Motor neuron (in vitro differentiated cells): ENCODE results near the gene SMIM7. TPM values are rescaled to one million over a fixed set of nuclear protein-coding genes. Genes with fewer than 3 reads are reported as not detected.
A peak's percentile ranks its signal among the peaks of the same experiment; 100 is the strongest.

Experiments
- ATAC-seq, 8 experiments: fragments of 200-7000 bp; cut with Tn5 transposase; replicated peaks in 6 of 8; 2 replicates each; pipeline ENCODE4 v1.8.0; 2021; ENCODE audit warnings: mild to moderate bottlenecking in 8 of 8, moderate library complexity in 8 of 8
- H3K27ac ChIP-seq, 2 donors: fragments of 250-450 bp; sonication (Bioruptor Pico); 2 replicates each; pipeline ENCODE4 v1.9.0; 2021; ENCODE audit warnings: antibody characterized with exemption in 2 of 2, mild to moderate bottlenecking in 2 of 2, moderate library complexity in 1 of 2
- H3K4me1 ChIP-seq, 2 donors: fragments of 250-450 bp; sonication (Bioruptor Pico); replicated peaks in 1 of 2; 2 replicates each; pipeline ENCODE4 v1.6.1; 2021; ENCODE audit warnings: antibody characterized with exemption in 2 of 2, mild to moderate bottlenecking in 2 of 2, moderate library complexity in 1 of 2
- H3K4me3 ChIP-seq, 5 donors: fragments of 250-450 bp; sonication (Bioruptor Pico); 2 replicates each; pipeline ENCODE4 v1.9.0; 2021; ENCODE audit warnings: antibody characterized with exemption in 5 of 5, mild to moderate bottlenecking in 5 of 5, moderate library complexity in 4 of 5
- WGBS, 10 experiments: fragments of 450-650 bp; shearing (Covaris generic); methylation state at CpG; one replicate each; pipeline ENCODE4 v1.0.0; 2022; 5-methylcytosine and 5-hydroxymethylcytosine counted together
- in situ Hi-C, 9 experiments: fragments of 400-800 bp; cut with MboI; loops; one replicate each; pipeline ENCODE4 v1.15.0; 2021; ENCODE audit warnings: low sequenced_read_pairs in 9 of 9, low pct_unique_long_range_greater_than_20kb in 2 of 9; ENCODE audit not compliant: unreplicated experiment in 9 of 9
- total RNA-seq, 8 experiments: library from RNA; unstranded; fragments of 300-600 nt; gene quantifications; 2 replicates each; pipeline versions ENCODE4 v1.2.3 to v1.2.4, GENCODE V29; 2022

Gene SMIM7
- total RNA-seq, 8 experiments from 2014 or later, result 46.8 to 84.3 (median 68.3) TPM

GRCh38 chr19:16614941-16615340 is 45.0 kb downstream of the SMIM7 start:
- Histone ChIP-seq H3K4me3 (no peak overlapping the region), H3K4me1 (no peaks in the 10 kb centered on the region), H3K27ac (no peak overlapping the region)
- in situ Hi-C loops, result no loop called here
- 40 to 93% (median 60%) methylated on average over 1 to 2 of the region's 2 CpGs; no CpG with 5 or more reads in 7 of the 10 experiments for WGBS, 10 experiments
- ATAC-seq, result no peak

- H3K4me3 ChIP-seq, result no peak overlapping the region
- no peak overlapping the region for H3K27ac ChIP-seq
- in situ Hi-C loops, result no loop called here
- 75 to 100% (median 95%) methylated on average over 1 to 2 of the region's 2 CpGs; no CpG with 5 or more reads in 7 of the 10 experiments for WGBS, 10 experiments
- ATAC-seq, result no peak
- H3K4me1 ChIP-seq, result no peaks in the 10 kb centered on the region
Measured at GRCh38 chr19:16613841-16614240, 46.1 kb downstream of the SMIM7 start.

GRCh38 chr19:16612636-16613035 is 47.3 kb downstream of the SMIM7 start:
- ATAC-seq, result no peak
- WGBS, 10 experiments, result 38 to 100% (median 78%) methylated on average over 1 to 3 of the region's 3 CpGs; no CpG with 5 or more reads in 1 of the 10 experiments
- in situ Hi-C loops, result no loop called here
- H3K4me3 ChIP-seq, result no peak overlapping the region
- H3K4me1 ChIP-seq, result no peaks in the 10 kb centered on the region
- H3K27ac ChIP-seq, result no peak overlapping the region

GRCh38 chr19:16611121-16611520 is 48.8 kb downstream of the SMIM7 start:
- in situ Hi-C loops, result no loop called here
- Histone ChIP-seq H3K4me1 (peaks cover 0 to 2% of the 10 kb centered on the region in 2 donors), H3K27ac (no peak overlapping the region), H3K4me3 (no peak overlapping the region)
- 80 to 100% (median 90%) methylated on average over 1 to 6 of the region's 6 CpGs; no CpG with 5 or more reads in 2 of the 10 experiments for WGBS, 10 experiments
- no peak for ATAC-seq

GRCh38 chr19:16609511-16610200 is 50.3 kb downstream of the SMIM7 start:
- in situ Hi-C loops, result no loop called here
- Histone ChIP-seq H3K4me1 (peaks cover 0 to 6% of the 10 kb centered on the region in 2 donors), H3K4me3 (no peak overlapping the region), H3K27ac (no peak overlapping the region)
- peak in 2 of 8 experiments; percentile 24 to 74 for ATAC-seq
- WGBS, 10 experiments, result 10 to 100% (median 79%) methylated on average over 2 to 5 of the region's 5 CpGs; no CpG with 5 or more reads in 2 of the 10 experiments

- 0 to 100% (median 65%) methylated on average over 1 of the region's 1 CpG; no CpG with 5 or more reads in 2 of the 10 experiments for WGBS, 10 experiments
- peaks cover 0 to 6% of the 10 kb centered on the region in 2 donors for H3K4me1 ChIP-seq
- peak in 5 of 8 experiments; percentile 29 to 84 (median 54) for ATAC-seq
- H3K27ac ChIP-seq, result no peak overlapping the region
- in situ Hi-C loops, result no loop called here
- H3K4me3 ChIP-seq, result no peak overlapping the region
Measured at GRCh38 chr19:16608290-16608739, 51.6 kb downstream of the SMIM7 start.

- H3K27ac ChIP-seq, result no peak overlapping the region
- 74 to 94% (median 91%) methylated on average over 2 to 10 of the region's 12 CpGs; no CpG with 5 or more reads in 6 of the 10 experiments for WGBS, 10 experiments
- no peak for ATAC-seq
- no peak overlapping the region for H3K4me3 ChIP-seq
- in situ Hi-C loops, result no loop called here
- peaks cover 0 to 6% of the 10 kb centered on the region in 2 donors for H3K4me1 ChIP-seq
Measured at GRCh38 chr19:16607819-16608218, 52.1 kb downstream of the SMIM7 start.

GRCh38 chr19:16605553-16605994 is 54.4 kb downstream of the SMIM7 start:
- no peak overlapping the region for H3K4me3 ChIP-seq
- in situ Hi-C loops, result no loop called here
- peaks cover 0 to 6% of the 10 kb centered on the region in 2 donors for H3K4me1 ChIP-seq
- no peak overlapping the region for H3K27ac ChIP-seq
- WGBS, 10 experiments, result 61 to 100% (median 78%) methylated on average over 1 to 6 of the region's 8 CpGs; no CpG with 5 or more reads in 4 of the 10 experiments
- peak in 5 of 8 experiments; percentile 5 to 89 (median 67) for ATAC-seq

- Histone ChIP-seq H3K4me3 (no peak overlapping the region), H3K27ac (no peak overlapping the region), H3K4me1 (peaks cover 0 to 6% of the 10 kb centered on the region in 2 donors)
- in situ Hi-C loops, result no loop called here
- no peak for ATAC-seq
- WGBS, 10 experiments, result 71 to 100% (median 91%) methylated on average over 1 to 3 of the region's 3 CpGs; no CpG with 5 or more reads in 3 of the 10 experiments
Measured at GRCh38 chr19:16605115-16605514, 54.8 kb downstream of the SMIM7 start.

GRCh38 chr19:16604615-16605014 is 55.3 kb downstream of the SMIM7 start:
- 92 to 100% (median 100%) methylated on average over 1 to 3 of the region's 6 CpGs; no CpG with 5 or more reads in 5 of the 10 experiments for WGBS, 10 experiments
- H3K4me3 ChIP-seq, result no peak overlapping the region
- ATAC-seq, result no peak
- peaks cover 0 to 6% of the 10 kb centered on the region in 2 donors for H3K4me1 ChIP-seq
- in situ Hi-C loops, result no loop called here
- no peak overlapping the region for H3K27ac ChIP-seq

GRCh38 chr19:16603090-16603489 is 56.9 kb downstream of the SMIM7 start:
- in situ Hi-C loops, result no loop called here
- 71 to 100% (median 84%) methylated on average over 1 to 3 of the region's 3 CpGs; no CpG with 5 or more reads in 5 of the 10 experiments for WGBS, 10 experiments
- H3K4me3 ChIP-seq, result no peak overlapping the region
- H3K27ac ChIP-seq, result no peak overlapping the region
- ATAC-seq, result no peak
- H3K4me1 ChIP-seq, result peaks cover 0 to 6% of the 10 kb centered on the region in 2 donors

GRCh38 chr19:16601378-16602052 is 58.4 kb downstream of the SMIM7 start:
- no peak overlapping the region for H3K4me3 ChIP-seq
- WGBS, 10 experiments, result 87 to 100% (median 96%) methylated on average over 1 to 6 of the region's 20 CpGs; no CpG with 5 or more reads in 6 of the 10 experiments
- H3K27ac ChIP-seq, result no peak overlapping the region
- no peak for ATAC-seq
- in situ Hi-C loops, result no loop called here
- H3K4me1 ChIP-seq, result peaks cover 0 to 6% of the 10 kb centered on the region in 2 donors

- WGBS, 10 experiments, result 71 to 100% (median 92%) methylated on average over 1 to 4 of the region's 5 CpGs; no CpG with 5 or more reads in 5 of the 10 experiments
- ATAC-seq, result no peak
- in situ Hi-C loops, result no loop called here
- Histone ChIP-seq H3K4me3 (no peak overlapping the region), H3K4me1 (peaks cover 0 to under 1% of the 10 kb centered on the region in 2 donors), H3K27ac (no peak overlapping the region)
Measured at GRCh38 chr19:16600824-16601223, 59.1 kb downstream of the SMIM7 start.
